HL-60/S4 treated with phorbol 12-myristate 13-acetate at 8.2 ng/mL for 4 days and 3 days (cell line): ENCODE results near the gene MACROD1.

ENCODE experiments used
- in situ Hi-C: fragments of 300-500 bp; cut with MboI; formaldehyde crosslinking; loops from 2 replicates; pipeline ENCODE4 v1.15.0; 2022; ENCODE audit warnings: low sequenced_read_pairs

MACROD1 gene

GRCh38 chr11:64042301-64042700 is 123.6 kb downstream of the MACROD1 start:
- in situ Hi-C loops = no loop called here

GRCh38 chr11:64041846-64042245 is 124.1 kb downstream of the MACROD1 start:
- in situ Hi-C loops = no loop called here

- in situ Hi-C loops = no loop called here
Measured at GRCh38 chr11:64040684-64041322, 125.1 kb downstream of the MACROD1 start.

- in situ Hi-C loops = no loop called here
Measured at GRCh38 chr11:64039012-64039665, 126.8 kb downstream of the MACROD1 start.

- in situ Hi-C loops = no loop called here
Measured at GRCh38 chr11:64038500-64038899, 127.4 kb downstream of the MACROD1 start.

GRCh38 chr11:64037027-64037634 is 128.8 kb downstream of the MACROD1 start:
- in situ Hi-C loops = no loop called here

- in situ Hi-C loops = no loop called here
Measured at GRCh38 chr11:64036087-64037026, 129.6 kb downstream of the MACROD1 start.

GRCh38 chr11:64035576-64035975 is 130.3 kb downstream of the MACROD1 start, which contains the start of gene FLRT1:
Gene FLRT1, plus strand, starts transcription at chr11:64035931. Its CDS starts 80,337 bp downstream, at chr11:64116268.
- in situ Hi-C loops = no loop called here

GRCh38 chr11:64035081-64035524 is 130.8 kb downstream of the MACROD1 start:
- in situ Hi-C loops = no loop called here

- in situ Hi-C loops = no loop called here
Measured at GRCh38 chr11:64034411-64034811, 131.5 kb downstream of the MACROD1 start.

- in situ Hi-C loops = no loop called here
Measured at GRCh38 chr11:64032050-64032449, 133.9 kb downstream of the MACROD1 start.

- in situ Hi-C loops = no loop called here
Measured at GRCh38 chr11:64031001-64031400, 134.9 kb downstream of the MACROD1 start.

- in situ Hi-C loops = no loop called here
Measured at GRCh38 chr11:64029773-64030172, 136.1 kb downstream of the MACROD1 start.

GRCh38 chr11:64028398-64029115 is 137.4 kb downstream of the MACROD1 start:
- in situ Hi-C loops = no loop called here

GRCh38 chr11:64027651-64028397 is 138.1 kb downstream of the MACROD1 start:
- in situ Hi-C loops = no loop called here

GRCh38 chr11:64026575-64027205 is 139.2 kb downstream of the MACROD1 start:
- in situ Hi-C loops = no loop called here

GRCh38 chr11:64025205-64025604 is 140.7 kb downstream of the MACROD1 start:
- in situ Hi-C loops = no loop called here

- in situ Hi-C loops = no loop called here
Measured at GRCh38 chr11:64023712-64024710, 141.9 kb downstream of the MACROD1 start.
